DOHH2 (cell line): ENCODE measurements around the gene EPN3.

Experiments
- H3F3A ChIP-seq: fragments of 200-600 bp; sonication (generic), shearing (Covaris generic); 2 replicates; pipeline ENCODE4 v1.6.0; 2016; ENCODE audit warnings: antibody characterized with exemption, mild to moderate bottlenecking; ENCODE audit not compliant: control insufficient read depth, insufficient read depth
- H3K27ac ChIP-seq: fragments of 200-600 bp; sonication (generic); 2 replicates; pipeline ENCODE4 v1.5.1; 2014; ENCODE audit warnings: low read depth, mild to moderate bottlenecking, low read length, moderate library complexity
- H3K27me3 ChIP-seq: fragments of 200-600 bp; sonication (generic); 2 replicates; pipeline ENCODE4 v1.6.1; 2014; ENCODE audit warnings: mild to moderate bottlenecking, low read length, mixed read lengths; ENCODE audit not compliant: control insufficient read depth
- H3K36me3 ChIP-seq: fragments of 200-600 bp; sonication (generic); 2 replicates; pipeline ENCODE4 v1.6.1; 2014; ENCODE audit warnings: mild to moderate bottlenecking, low read length, moderate library complexity, mixed read lengths; ENCODE audit not compliant: control insufficient read depth
- H3K4me1 ChIP-seq: fragments of 200-600 bp; sonication (generic); 2 replicates; pipeline ENCODE4 v1.6.1; 2014; ENCODE audit warnings: mild to moderate bottlenecking, low read length, mixed read lengths; ENCODE audit not compliant: control insufficient read depth
- H3K4me2 ChIP-seq: fragments of 200-600 bp; sonication (generic); 2 replicates; pipeline ENCODE4 v1.6.0; 2014; ENCODE audit warnings: mild to moderate bottlenecking, low read length, moderate library complexity
- H3K4me3 ChIP-seq: fragments of 200-600 bp; sonication (generic); 2 replicates; pipeline ENCODE4 v1.5.1; 2014; ENCODE audit warnings: mild to moderate bottlenecking, low read length, mixed read lengths
- H3K79me2 ChIP-seq: fragments of 200-600 bp; sonication (generic); 2 replicates; pipeline ENCODE4 v1.6.1; 2014; ENCODE audit warnings: mild to moderate bottlenecking, low read length, mixed read lengths; ENCODE audit not compliant: control insufficient read depth
- H3K9me2 ChIP-seq: fragments of 200-600 bp; sonication (generic); replicated peaks from 2 replicates; pipeline ENCODE4 v1.6.1; 2014; ENCODE audit warnings: mild to moderate bottlenecking, low read length, mixed read lengths; ENCODE audit not compliant: control insufficient read depth
- H3K9me3 ChIP-seq: fragments of 200-600 bp; sonication (generic); 2 replicates; pipeline ENCODE4 v1.6.1; 2014; ENCODE audit warnings: antibody characterized with exemption, low read length, mixed read lengths; ENCODE audit not compliant: control insufficient read depth, insufficient read depth
- H4K20me1 ChIP-seq: fragments of 200-600 bp; sonication (generic); 2 replicates; pipeline ENCODE4 v1.6.0; 2014; ENCODE audit warnings: low read depth, mild to moderate bottlenecking, antibody characterized with exemption, low read length, moderate library complexity; ENCODE audit not compliant: control insufficient read depth, insufficient read depth
- CTCF ChIP-seq: fragments of 200-600 bp; sonication (generic); IDR thresholded peaks from one replicate; pipeline ENCODE4 v1.5.1; 2014; ENCODE audit warnings: antibody characterized with exemption, mild to moderate bottlenecking, low read depth, low read length; ENCODE audit not compliant: poor library complexity, severe bottlenecking
- EZH2phosphoT487 ChIP-seq: fragments of 200-600 bp; sonication (generic); IDR thresholded peaks from 2 replicates; pipeline ENCODE4 v1.6.1; 2017; ENCODE audit warnings: borderline replicate concordance, mild to moderate bottlenecking, antibody characterized with exemption, low read length, moderate library complexity, mixed read lengths

EPN3 gene

GRCh38 chr17:50499721-50500120 lies 32.8 kb upstream of the EPN3 start:
- Histone ChIP-seq H3K27me3 (peaks cover 5% of the 10 kb centered on the region; the same call in 1 of the 2 replicates), H3K27ac (no peak overlapping the region), H3K36me3 (no peaks in the 10 kb centered on the region), H3K4me1 (peaks cover 27% of the 10 kb centered on the region), H3F3A (peaks cover 12% of the 10 kb centered on the region; the same call in 1 of the 2 replicates), H3K9me3 (no peaks in the 10 kb centered on the region), H4K20me1 (no peaks in the 10 kb centered on the region), H3K4me3 (no peak overlapping the region), H3K79me2 (no peaks in the 10 kb centered on the region), H3K9me2 (no peaks in the 10 kb centered on the region), H3K4me2 (no peak overlapping the region)
- TF ChIP-seq CTCF: no peak
- TF ChIP-seq EZH2phosphoT487: no peak

GRCh38 chr17:50501054-50501453 lies 31.5 kb upstream of the EPN3 start:
- peaks cover 39% of the 10 kb centered on the region for H3K4me1 ChIP-seq
- H3K27ac ChIP-seq: no peak overlapping the region
- no peaks in the 10 kb centered on the region for H3K9me2 ChIP-seq
- no peaks in the 10 kb centered on the region for H3K27me3 ChIP-seq
- H3K4me2 ChIP-seq: no peak overlapping the region
- H3K9me3 ChIP-seq: no peaks in the 10 kb centered on the region
- no peak overlapping the region for H3K4me3 ChIP-seq
- no peaks in the 10 kb centered on the region for H3K36me3 ChIP-seq
- no peaks in the 10 kb centered on the region for H3K79me2 ChIP-seq
- H4K20me1 ChIP-seq: no peaks in the 10 kb centered on the region
- TF ChIP-seq CTCF (peak; percentile 44), EZH2phosphoT487 (no peak)
- H3F3A ChIP-seq: peaks cover 12% of the 10 kb centered on the region; the same call in 1 of the 2 replicates

- Histone ChIP-seq H3K4me1 (peaks cover 43% of the 10 kb centered on the region), H3K4me2 (peak overlapping the region; percentile 65), H3K36me3 (no peaks in the 10 kb centered on the region), H3K9me2 (no peaks in the 10 kb centered on the region), H3K27ac (peak overlapping the region; percentile 71), H4K20me1 (no peaks in the 10 kb centered on the region), H3F3A (peaks cover 13% of the 10 kb centered on the region), H3K4me3 (peak overlapping the region; percentile 24; the same call in 1 of the 2 replicates), H3K79me2 (no peaks in the 10 kb centered on the region), H3K27me3 (no peaks in the 10 kb centered on the region), H3K9me3 (no peaks in the 10 kb centered on the region)
- TF ChIP-seq CTCF (no peak), EZH2phosphoT487 (no peak)
These were observed 30.1 kb upstream of the EPN3 start for GRCh38 chr17:50502301-50502990.
